Calu3 (cell line): ENCODE results near the gene CCNI. TPM values are rescaled to one million over a fixed set of nuclear protein-coding genes. Genes with fewer than 3 reads are reported as not detected.
"Not testable (repeated sequence)": the region's sequence is repeated elsewhere in the genome, so short reads cannot be mapped to it uniquely, and the experiment has no call there.

ENCODE experiments used
- BruUV-seq: library from RNA; stranded (reverse); fragments of 400-500 nt; replicated peaks from 2 replicates; lab custom pipeline; 2021; lab: Mats Ljungman, UMichigan
- CTCF ChIA-PET: fragments of 300-600 bp; sonication (Branson Sonifier 250); formaldehyde crosslinking; loops from one replicate; lab custom pipeline; 2022; ENCODE audit warnings: antibody characterized with exemption; lab: Charles Lee
- DNase-seq: peaks from one replicate; pipeline ENCODE4 v3.0.0; 2022
- H3K27ac Mint-ChIP-seq: one replicate; pipeline ENCODE4 v1.8.0; 2022; ENCODE audit warnings: mixed read lengths; ENCODE audit not compliant: unreplicated experiment
- H3K27me3 Mint-ChIP-seq: one replicate; pipeline ENCODE4 v1.8.0; 2022; ENCODE audit warnings: mixed read lengths; ENCODE audit not compliant: unreplicated experiment
- H3K36me3 Mint-ChIP-seq: one replicate; pipeline ENCODE4 v1.8.0; 2022; ENCODE audit warnings: mild to moderate bottlenecking, moderate library complexity, mixed read lengths; ENCODE audit not compliant: insufficient read depth, unreplicated experiment
- H3K4me1 Mint-ChIP-seq: one replicate; pipeline ENCODE4 v1.8.0; 2022; ENCODE audit warnings: mild to moderate bottlenecking, low read depth, mixed read lengths; ENCODE audit not compliant: unreplicated experiment
- H3K4me3 Mint-ChIP-seq: one replicate; pipeline ENCODE4 v1.8.0; 2022; ENCODE audit warnings: mild to moderate bottlenecking, low read depth, moderate library complexity, mixed read lengths; ENCODE audit not compliant: unreplicated experiment
- H3K9me3 Mint-ChIP-seq: one replicate; pipeline ENCODE4 v1.8.0; 2022; ENCODE audit warnings: low read depth, mixed read lengths; ENCODE audit not compliant: unreplicated experiment
- intact Hi-C: fragments of 100-400 bp; cut with micrococcal nuclease; formaldehyde crosslinking; loops from one replicate; pipeline ENCODE4 v1.10.0; 2022; ENCODE audit not compliant: unreplicated experiment
- total RNA-seq: library from RNA; stranded (reverse); gene quantifications from 2 replicates; pipeline ENCODE4 v1.2.3, GENCODE V29; 2022
- TF ChIP-seq, protein P1 (sequence below): fragments of 200-600 bp; IDR thresholded peaks from one replicate; pipeline ENCODE4 v1.8.0; 2022; ENCODE audit warnings: antibody characterized with exemption; ENCODE audit not compliant: unreplicated experiment

Gene CCNI
- total RNA-seq, 1 experiment from 2014 or later, result 136 TPM

DNA sequence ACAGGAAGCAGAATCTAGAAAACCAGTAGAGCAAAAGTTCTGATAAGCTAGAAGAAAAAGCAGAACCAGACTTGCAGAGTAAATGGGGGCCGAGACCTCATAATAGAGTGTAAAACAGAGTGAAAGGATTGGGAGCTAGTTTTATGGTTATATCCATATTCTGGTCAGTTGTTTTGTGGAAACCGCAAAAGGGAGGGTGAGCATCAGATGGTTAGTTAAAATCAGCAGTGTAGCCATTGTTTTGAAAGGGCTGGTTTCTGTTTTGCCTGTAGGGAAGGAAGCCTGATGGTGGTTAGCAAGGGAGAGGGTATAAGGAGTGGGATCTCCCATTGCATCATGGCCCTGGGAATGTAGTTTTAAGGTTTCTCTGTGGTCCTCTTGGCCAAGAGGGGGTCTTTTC lies 17.2 kb upstream of the CCNI start:
- no peak for DNase-seq
- H3K36me3 Mint-ChIP-seq, result no peaks in the 10 kb centered on the region
- no peaks in the 10 kb centered on the region for H3K9me3 Mint-ChIP-seq
- intact Hi-C loops, result no loop called here
- no peaks in the 10 kb centered on the region for H3K27me3 Mint-ChIP-seq
- TF ChIP-seq, protein P1, sequence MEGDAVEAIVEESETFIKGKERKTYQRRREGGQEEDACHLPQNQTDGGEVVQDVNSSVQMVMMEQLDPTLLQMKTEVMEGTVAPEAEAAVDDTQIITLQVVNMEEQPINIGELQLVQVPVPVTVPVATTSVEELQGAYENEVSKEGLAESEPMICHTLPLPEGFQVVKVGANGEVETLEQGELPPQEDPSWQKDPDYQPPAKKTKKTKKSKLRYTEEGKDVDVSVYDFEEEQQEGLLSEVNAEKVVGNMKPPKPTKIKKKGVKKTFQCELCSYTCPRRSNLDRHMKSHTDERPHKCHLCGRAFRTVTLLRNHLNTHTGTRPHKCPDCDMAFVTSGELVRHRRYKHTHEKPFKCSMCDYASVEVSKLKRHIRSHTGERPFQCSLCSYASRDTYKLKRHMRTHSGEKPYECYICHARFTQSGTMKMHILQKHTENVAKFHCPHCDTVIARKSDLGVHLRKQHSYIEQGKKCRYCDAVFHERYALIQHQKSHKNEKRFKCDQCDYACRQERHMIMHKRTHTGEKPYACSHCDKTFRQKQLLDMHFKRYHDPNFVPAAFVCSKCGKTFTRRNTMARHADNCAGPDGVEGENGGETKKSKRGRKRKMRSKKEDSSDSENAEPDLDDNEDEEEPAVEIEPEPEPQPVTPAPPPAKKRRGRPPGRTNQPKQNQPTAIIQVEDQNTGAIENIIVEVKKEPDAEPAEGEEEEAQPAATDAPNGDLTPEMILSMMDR, result no peak
- CTCF ChIA-PET, result interaction anchor here (0.6 to 1.5 kb wide), 4 partner anchors 62 to 650 kb away, joined by 3 to 12 read pairs (median 5); no protein-coding TSS in a partner anchor
- H3K4me3 Mint-ChIP-seq, result peak overlapping the region; percentile 51
- H3K4me1 Mint-ChIP-seq, result peaks cover 19% of the 10 kb centered on the region
- no TSS peak for BruUV-seq
- H3K27ac Mint-ChIP-seq, result peak overlapping the region; percentile 72

DNA sequence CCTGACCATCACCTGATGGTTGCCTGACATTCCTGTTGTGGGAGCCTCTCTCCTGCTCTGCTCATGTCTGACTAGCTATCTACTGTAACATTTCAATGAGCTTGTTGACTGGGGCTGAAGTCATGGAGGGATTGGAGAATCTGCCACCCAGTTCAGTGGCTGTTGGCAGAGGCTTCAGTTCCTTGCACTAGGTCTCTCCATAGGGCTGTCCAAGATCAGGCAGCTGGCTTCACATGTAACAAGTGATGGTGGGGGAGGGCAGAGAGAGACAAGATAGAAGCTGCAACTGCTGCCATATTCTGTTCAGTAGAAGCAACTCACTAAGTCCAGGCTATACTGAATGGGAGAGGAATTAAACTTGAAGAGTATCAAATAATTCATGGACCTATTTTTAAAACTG lies 14.1 kb upstream of the CCNI start:
- intact Hi-C loops, result no loop called here
- CTCF ChIA-PET, result interaction anchor here (0.6 kb wide), 1 partner anchor 854 kb away, joined by 4 read pairs; no protein-coding TSS in a partner anchor
- Mint-ChIP-seq H3K27ac (no peak overlapping the region), H3K4me1 (peaks cover 11% of the 10 kb centered on the region), H3K4me3 (no peak overlapping the region), H3K9me3 (no peaks in the 10 kb centered on the region), H3K36me3 (no peaks in the 10 kb centered on the region), H3K27me3 (no peaks in the 10 kb centered on the region)
- DNase-seq, result no peak
- BruUV-seq, result no TSS peak
- TF ChIP-seq, protein P1, result no peak

DNA sequence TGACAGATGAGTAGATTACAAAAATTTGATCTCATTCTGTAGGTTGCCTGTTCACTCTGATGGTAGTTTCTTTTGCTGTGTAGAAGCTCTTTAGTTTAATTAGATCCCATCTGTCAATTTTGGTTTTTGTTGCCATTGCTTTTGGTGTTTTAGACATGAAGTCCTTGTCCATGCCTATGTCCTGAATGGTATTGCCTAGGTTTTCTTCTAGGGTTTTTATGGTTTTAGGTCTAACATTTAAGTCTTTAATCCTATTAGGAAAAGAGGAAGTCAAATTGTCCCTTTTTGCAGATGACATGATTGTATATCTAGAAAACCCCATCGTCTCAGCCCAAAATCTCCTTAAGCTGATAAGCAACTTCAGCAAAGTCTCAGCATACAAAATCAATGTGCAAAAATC lies 11.2 kb upstream of the CCNI start:
- CTCF ChIA-PET, BruUV-seq: not testable (repeated sequence)

DNA sequence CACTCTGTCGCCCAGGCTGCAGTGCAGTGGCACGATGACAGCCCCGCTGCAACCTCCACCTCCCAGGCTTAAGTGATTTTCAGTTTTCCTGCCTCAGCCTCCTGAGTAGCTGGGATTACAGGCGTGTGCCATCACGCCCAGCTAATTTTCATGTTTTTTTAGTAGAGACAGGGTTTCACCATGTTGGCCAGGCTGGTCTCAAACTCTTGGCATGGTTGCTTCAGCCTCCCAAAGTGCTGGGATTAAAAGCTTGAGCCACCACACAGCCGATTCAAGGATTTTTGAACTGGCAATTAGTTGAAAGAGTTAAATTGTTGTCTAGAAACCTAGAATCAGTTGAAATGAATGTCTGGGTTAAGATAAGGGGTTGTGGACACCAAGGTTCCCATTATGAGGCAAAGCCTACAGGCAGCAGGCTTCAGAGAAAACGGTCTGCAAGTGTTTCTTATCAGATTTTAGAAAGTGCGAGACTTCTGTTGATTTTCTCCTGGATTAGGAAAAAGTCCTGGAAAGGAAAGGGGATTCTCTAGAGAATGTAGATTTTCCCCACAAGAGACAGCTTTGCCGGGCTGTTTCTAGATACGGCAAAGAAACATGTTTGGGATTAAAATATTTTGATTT lies 8.3 kb upstream of the CCNI start:
- TF ChIP-seq, protein P1, result no peak
- H3K27ac Mint-ChIP-seq, result no peak overlapping the region
- no TSS peak for BruUV-seq
- intact Hi-C loops, result no loop called here
- no peaks in the 10 kb centered on the region for H3K4me1 Mint-ChIP-seq
- CTCF ChIA-PET, result no interaction called here
- no peak for DNase-seq
- H3K9me3 Mint-ChIP-seq, result no peaks in the 10 kb centered on the region
- no peak overlapping the region for H3K4me3 Mint-ChIP-seq
- no peaks in the 10 kb centered on the region for H3K27me3 Mint-ChIP-seq
- peaks cover 5% of the 10 kb centered on the region for H3K36me3 Mint-ChIP-seq

More for the DNA sequence above, 11.2 kb upstream of the CCNI start:
- H3K9me3 Mint-ChIP-seq, H3K27me3 Mint-ChIP-seq, intact Hi-C loops, H3K36me3 Mint-ChIP-seq, H3K27ac Mint-ChIP-seq, H3K4me1 Mint-ChIP-seq, H3K4me3 Mint-ChIP-seq, DNase-seq: not testable (repeated sequence)
